ENCODE measurements around the gene PPP1CC. TPM values are rescaled to one million over a fixed set of nuclear protein-coding genes. Genes with fewer than 3 reads are reported as not detected.
"Not testable (repeated sequence)": the region's sequence is repeated elsewhere in the genome, so short reads cannot be mapped to it uniquely, and the experiment has no call there.

Gene PPP1CC
- total and polyA plus RNA-seq, 3 donors from 2014 or later = 143 to 323 (median 160) TPM

DNA sequence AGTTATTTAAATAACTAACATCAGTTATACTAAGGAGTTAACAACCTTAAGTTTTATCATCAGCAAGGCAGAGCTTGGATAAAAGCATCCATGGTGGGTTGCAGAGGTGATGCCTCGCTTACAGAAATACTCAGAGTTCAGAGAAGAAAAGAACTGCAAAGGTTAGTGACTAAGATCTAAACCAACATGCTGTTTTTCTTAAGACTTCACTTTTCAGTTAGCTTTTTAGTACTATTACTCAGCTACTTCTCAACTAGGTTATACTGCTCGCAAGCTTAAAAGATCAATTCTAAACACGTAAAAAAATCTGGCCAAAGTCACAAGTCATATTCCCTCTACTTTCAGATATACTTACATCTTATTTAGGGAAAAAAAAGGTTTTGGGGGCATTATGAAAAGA lies 2.8 kb downstream of the PPP1CC start:
- no peaks in the 10 kb centered on the region for H3K36me3 ChIP-seq (ENCODE audit: low read depth, missing control alignments)
- no peak for DNase-seq
- H3K4me1 ChIP-seq = peaks cover 28% of the 10 kb centered on the region
- H3K4me3 ChIP-seq = no peak overlapping the region
- intact Hi-C loops (cut with DNase I; ENCODE audit: low total_unique reads) = no loop called here
- 49 to 50% methylated on average over 3 of the region's 3 CpGs for WGBS, 2 donors
- no peak for TF ChIP-seq POLR2A (IDR thresholded peaks at IDR 0.05)
- TF ChIP-seq, protein P1, sequence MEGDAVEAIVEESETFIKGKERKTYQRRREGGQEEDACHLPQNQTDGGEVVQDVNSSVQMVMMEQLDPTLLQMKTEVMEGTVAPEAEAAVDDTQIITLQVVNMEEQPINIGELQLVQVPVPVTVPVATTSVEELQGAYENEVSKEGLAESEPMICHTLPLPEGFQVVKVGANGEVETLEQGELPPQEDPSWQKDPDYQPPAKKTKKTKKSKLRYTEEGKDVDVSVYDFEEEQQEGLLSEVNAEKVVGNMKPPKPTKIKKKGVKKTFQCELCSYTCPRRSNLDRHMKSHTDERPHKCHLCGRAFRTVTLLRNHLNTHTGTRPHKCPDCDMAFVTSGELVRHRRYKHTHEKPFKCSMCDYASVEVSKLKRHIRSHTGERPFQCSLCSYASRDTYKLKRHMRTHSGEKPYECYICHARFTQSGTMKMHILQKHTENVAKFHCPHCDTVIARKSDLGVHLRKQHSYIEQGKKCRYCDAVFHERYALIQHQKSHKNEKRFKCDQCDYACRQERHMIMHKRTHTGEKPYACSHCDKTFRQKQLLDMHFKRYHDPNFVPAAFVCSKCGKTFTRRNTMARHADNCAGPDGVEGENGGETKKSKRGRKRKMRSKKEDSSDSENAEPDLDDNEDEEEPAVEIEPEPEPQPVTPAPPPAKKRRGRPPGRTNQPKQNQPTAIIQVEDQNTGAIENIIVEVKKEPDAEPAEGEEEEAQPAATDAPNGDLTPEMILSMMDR (IDR thresholded peaks at IDR 0.05) = no peak
- no peak overlapping the region for H3K27ac ChIP-seq
- no peaks in the 10 kb centered on the region for H3K27me3 ChIP-seq
- no peaks in the 10 kb centered on the region for H3K9me3 ChIP-seq

DNA sequence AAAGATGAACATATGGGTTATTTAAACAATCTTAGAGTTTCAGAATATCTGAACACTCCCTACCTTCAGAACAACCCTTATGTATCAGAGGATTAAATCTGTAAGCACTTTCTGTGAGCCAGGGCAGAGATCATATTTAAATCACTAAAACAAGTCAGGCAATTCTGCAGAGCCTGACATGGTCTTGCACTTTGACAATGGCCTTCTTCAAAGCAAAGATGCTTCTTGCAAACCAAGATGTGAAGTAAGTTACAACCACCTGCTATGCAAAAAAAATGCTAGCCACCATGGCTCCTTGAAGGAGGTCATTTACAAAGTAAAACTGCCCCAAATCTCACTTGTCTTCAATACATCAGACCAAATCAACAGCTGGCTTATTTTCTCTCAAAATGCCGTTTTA lies 3.2 kb downstream of the PPP1CC start:
- DNase-seq = no peak
- Histone ChIP-seq H3K36me3 (ENCODE audit: low read depth, missing control alignments) (no peaks in the 10 kb centered on the region), H3K4me3 (no peak overlapping the region), H3K4me1 (peaks cover 28% of the 10 kb centered on the region), H3K27ac (no peak overlapping the region), H3K9me3 (no peaks in the 10 kb centered on the region), H3K27me3 (no peaks in the 10 kb centered on the region)
- no peak for TF ChIP-seq POLR2A (IDR thresholded peaks at IDR 0.05)
- TF ChIP-seq, protein P1 (IDR thresholded peaks at IDR 0.05) = no peak
- 16 to 32% methylated on average over 1 of the region's 1 CpG for WGBS, 2 donors
- intact Hi-C loops (cut with DNase I; ENCODE audit: low total_unique reads) = no loop called here

DNA sequence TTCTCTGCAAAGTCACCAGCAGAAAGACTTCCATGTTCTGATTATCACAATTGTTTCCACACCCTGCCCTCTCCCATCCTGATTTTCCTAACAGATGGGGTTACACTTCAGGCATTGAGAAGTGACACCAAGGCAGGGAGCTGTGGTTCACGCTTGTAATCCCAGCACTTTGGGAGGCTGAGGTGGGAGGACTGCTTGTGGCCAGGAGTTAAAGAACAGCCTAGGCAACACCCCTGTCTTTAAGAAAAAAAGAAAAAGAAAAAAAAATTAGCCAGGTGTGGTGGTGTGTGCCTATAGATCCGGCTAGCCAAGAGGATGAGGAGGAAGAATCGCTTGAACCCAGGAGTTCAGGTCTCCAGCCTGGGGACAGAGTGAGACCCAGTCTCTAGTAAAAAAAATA lies 5.2 kb downstream of the PPP1CC start:
- peaks cover 30% of the 10 kb centered on the region for H3K4me1 ChIP-seq
- no peaks in the 10 kb centered on the region for H3K36me3 ChIP-seq (ENCODE audit: low read depth, missing control alignments)
- no peak for DNase-seq
- intact Hi-C loops (cut with DNase I; ENCODE audit: low total_unique reads) = no loop called here
- 80 to 90% methylated on average over 3 of the region's 3 CpGs for WGBS, 2 donors
- H3K4me3 ChIP-seq = no peak overlapping the region
- TF ChIP-seq POLR2A (IDR thresholded peaks at IDR 0.05) = no peak
- TF ChIP-seq, protein P1 (IDR thresholded peaks at IDR 0.05) = no peak
- no peak overlapping the region for H3K27ac ChIP-seq
- no peaks in the 10 kb centered on the region for H3K27me3 ChIP-seq
- H3K9me3 ChIP-seq = no peaks in the 10 kb centered on the region

DNA sequence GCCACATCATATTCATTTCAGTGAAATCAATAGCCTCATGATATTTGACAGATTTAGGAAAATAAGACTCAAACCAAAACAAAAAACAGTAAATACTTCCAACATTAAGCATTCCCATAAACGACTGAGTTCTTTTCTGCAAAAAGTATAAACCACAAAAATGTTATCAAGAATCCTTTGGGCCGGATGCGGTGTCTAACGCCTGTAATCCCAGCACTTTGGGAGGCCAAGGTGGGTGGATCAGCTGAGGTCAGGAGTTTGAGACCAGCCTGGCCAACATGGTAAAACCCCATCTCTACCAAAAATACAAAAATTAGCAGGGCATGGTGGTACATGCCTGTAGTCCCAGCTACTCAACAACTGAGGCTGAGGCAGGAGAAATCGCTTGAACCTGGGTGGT lies 5.7 kb downstream of the PPP1CC start:
- peaks cover 33% of the 10 kb centered on the region for H3K4me1 ChIP-seq
- H3K9me3 ChIP-seq; H3K27me3 ChIP-seq; H3K4me3 ChIP-seq; intact Hi-C loops (cut with DNase I; ENCODE audit: low total_unique reads); H3K36me3 ChIP-seq (ENCODE audit: low read depth, missing control alignments); DNase-seq; H3K27ac ChIP-seq: not testable (repeated sequence)
- WGBS, 2 donors = 55 to 58% methylated on average over 5 of the region's 5 CpGs

DNA sequence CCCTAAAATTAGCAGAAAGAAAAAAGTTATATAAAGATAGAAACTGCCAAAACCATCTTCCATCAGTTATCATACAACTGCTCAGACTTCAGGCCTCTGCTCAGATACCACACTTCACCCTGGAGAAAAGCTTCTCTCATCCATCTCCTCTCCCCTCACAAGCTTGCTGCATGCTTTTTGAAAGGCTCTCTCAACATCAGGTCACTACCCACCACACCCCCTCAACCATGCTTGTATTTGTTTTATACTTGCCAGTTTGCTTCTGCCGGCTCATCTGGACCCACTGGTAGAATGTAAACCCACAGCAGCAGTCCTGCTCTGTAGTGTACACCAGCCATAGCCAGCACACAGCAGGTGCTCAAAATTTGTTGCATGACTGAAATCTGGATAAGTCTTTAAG lies 8.8 kb downstream of the PPP1CC start:
- TF ChIP-seq POLR2A (IDR thresholded peaks at IDR 0.05) = no peak
- TF ChIP-seq, protein P1 (IDR thresholded peaks at IDR 0.05) = no peak
- H3K4me1 ChIP-seq = peaks cover 24% of the 10 kb centered on the region
- DNase-seq = no peak
- H3K9me3 ChIP-seq = no peaks in the 10 kb centered on the region
- no peaks in the 10 kb centered on the region for H3K27me3 ChIP-seq
- no peak overlapping the region for H3K27ac ChIP-seq
- WGBS, 2 donors = 65 to 74% methylated on average over 1 of the region's 1 CpG
- intact Hi-C loops (cut with DNase I; ENCODE audit: low total_unique reads) = no loop called here
- H3K4me3 ChIP-seq = no peak overlapping the region
- H3K36me3 ChIP-seq (ENCODE audit: low read depth, missing control alignments) = no peaks in the 10 kb centered on the region

All from testis (tissue), 3 donors.